ENCODE data around the gene CRHR2.

Gene CRHR2

DNA sequence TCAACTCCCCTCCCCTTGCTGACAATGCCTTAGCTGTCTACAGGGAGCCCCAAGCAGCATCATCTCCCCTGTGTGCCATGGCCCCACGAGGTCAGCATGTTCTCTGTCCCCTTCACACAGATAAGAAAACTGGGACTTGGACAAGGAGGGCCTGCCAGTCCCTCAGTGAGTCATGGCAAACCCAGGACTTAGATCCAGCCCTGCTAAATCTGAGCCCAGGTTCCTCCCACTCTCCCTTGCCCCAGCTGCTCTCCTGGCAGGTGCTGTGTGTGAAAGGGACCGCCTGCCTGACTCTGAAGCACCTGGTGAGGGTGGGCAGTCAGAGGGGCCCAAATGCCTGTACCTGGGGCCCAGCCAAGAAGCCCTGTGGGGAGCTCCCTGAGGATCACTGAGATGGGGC, 7.4 kb downstream of the CRHR2 start:
- DNase-seq, result no peak

DNA sequence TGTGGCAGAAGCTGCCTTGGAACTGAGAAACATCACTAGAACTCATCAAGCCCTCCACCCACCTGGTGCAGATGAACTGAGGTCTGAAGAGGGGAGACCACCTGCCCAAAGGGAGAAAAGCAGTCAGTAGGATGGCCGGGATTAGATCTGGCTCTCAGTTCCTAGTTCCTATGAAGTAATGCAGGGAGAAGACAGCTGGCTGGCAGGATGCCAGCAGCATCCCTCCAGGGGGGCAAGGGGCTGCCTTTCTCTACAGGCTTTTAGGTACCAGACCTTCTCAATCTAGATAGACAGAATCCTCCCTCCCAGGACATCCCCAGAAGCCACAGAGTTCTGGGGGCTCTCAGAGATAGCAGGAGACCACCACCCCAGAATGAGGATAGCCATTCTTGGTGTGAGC, 7.8 kb downstream of the CRHR2 start:
- no peak for DNase-seq

DNA sequence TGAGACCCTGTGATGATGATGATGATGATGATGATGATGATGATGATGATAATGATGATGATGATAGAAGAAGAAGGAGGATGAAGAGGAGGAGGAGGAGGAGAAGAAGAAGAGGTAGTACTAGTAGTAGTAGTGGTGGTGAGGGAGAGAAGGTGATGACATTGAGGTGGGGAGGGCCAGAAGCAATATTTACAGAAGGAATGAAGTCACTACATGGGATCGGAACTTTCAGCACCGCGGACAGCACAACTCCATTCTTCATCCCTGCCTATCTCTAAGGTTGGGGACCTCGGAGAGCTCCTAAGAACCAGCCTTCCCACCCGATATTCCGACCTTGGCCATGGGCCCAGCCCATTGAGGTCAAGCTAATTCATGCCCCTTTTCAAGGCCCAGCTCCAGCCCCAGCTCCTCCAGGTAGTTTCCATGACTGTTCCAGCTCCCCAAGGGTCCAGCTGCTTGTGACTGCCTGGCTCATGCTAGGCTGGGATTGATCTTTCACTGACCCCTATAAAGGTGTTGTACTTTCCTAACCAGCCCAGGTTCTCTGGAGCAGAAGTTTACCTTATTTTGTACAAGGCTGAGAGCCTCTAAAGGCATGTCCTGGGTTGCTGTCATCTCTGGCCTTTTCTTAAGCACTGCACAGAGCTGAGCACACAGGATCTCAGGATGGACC, 10.3 kb downstream of the CRHR2 start:
- no peak for DNase-seq

DNA sequence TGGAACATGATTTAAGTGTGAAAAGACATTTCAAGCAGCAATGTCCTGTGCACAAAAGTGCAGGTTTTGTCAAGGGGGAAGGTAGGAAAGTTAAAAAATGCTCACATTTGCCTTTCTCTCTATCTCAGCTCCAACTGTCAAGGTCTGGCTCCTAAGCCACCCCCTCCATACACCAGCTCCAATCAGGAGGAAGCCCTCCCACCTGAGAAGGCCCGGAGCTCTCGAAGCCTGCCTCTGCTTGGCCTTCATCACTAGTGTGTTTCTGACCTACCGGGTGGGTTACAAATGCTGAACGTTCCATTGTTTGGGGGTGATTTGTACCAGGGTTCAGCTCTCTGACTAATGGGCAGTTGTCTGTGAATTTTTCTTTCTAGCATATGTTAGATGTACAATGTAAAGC, 14.2 kb downstream of the CRHR2 start:
- DNase-seq, result no peak

DNA sequence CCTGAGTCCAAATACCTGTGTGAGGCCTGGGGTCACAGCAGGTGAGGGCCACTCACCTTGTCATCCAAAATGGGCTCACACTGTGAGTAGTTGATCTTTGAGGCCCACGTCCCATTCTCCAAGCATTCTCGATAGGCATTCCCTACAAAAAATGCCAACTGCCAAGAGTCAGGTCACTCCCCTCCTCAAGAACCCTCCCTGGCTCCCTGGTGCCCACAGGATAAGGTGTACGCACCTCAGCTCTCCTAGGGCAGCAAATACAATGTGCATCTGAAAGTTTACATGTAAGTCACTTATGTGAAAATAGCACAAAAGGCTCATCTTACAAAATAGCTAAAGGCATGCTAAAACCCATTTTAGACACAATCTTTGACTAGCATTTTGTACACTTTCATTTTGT, 15.1 kb downstream of the CRHR2 start:
- DNase-seq, result no peak

DNA sequence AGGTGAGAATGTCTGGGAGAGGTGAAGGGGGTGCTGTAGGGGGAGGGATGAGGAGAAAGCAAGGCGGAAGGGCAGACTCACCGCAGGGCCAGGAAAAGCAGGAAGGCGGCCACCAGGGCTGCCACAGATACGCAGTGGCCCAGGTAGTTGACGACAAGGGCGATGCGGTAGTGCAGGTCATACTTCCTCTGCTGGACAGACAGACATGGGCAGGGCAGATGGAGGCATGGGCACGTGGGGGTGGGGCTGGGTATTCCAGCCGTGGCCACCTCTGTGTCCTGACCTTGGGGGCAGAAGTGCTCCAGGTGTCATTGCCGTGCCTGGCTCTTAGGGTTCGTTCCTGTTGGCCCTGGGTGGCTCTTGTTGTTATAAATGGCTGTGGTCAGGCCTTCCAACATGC, 16.8 kb downstream of the CRHR2 start:
- DNase-seq, result no peak

DNA sequence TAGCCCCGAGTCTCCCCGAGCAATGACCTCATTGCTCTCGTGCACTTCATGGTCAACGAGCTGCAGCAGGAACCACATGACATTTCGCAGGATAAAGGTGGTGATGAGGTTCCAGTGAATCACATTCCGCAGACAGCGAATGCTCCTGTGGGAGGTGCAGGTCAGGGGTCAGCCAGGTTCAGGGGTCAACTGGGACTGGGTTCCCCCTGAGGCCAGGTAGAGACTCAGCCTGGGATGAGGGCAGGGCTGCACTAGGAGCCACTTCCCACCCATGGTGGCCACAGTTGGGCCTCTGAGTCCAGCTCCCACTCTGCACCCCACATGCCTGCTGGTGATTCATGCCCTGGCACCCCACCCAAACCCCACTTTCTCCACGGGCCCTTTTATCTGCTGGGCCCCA, 17.2 kb downstream of the CRHR2 start:
- DNase-seq, result no peak

DNA sequence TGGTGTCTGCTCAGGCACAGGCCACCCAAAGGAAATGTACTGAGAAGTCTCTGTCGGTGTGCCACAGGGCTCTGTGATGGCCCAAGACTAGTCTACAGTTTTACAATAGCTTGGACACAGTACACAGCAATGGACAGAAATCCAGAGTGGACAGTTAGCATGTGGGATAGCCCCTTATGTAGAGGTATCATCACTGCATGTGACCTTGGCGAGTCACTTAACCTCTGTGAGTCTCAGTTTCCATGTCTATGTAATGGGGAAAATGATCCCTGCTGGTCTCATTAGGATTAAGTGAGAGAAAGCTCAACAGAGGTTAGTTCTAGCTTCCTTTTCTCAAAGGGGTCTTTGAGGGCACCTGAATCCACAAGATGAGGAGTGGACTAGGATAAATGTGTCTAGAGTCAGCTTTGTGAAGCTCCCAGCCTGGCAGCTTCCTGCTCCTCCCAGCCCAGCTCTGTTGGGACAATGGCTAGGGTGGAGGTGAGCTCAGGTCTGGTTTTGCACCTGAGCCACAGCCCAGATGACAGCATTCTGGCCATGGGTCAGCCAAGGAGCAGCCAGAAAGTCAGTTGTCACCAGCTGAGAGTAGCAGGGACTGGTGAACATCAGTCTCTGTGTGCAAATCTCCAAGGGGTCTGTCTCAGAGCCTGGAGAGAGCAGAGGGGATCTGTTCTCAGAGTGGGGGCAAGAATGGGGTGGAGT, 17.9 kb downstream of the CRHR2 start:
- no peak for DNase-seq

DNA sequence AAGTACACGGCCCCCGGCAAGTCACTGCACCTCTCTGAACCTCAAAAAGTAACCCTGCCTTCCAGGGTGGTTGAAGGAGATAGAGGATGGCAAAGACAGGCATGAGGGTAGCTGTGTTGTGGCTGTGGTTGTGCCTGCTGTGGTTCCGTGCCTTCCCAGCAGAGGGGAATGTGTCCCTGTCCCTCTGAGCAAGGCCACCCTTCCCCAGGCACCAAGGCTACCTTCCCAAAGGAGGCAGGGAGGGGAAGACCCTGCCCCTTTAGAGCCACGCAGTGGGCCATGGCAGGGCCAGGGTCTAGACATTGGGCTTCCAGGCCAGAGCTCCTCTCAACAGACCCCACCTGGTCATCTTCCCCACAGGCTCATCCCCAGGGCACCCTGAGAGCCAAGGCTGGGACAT, 18.8 kb downstream of the CRHR2 start:
- no peak for DNase-seq

DNA sequence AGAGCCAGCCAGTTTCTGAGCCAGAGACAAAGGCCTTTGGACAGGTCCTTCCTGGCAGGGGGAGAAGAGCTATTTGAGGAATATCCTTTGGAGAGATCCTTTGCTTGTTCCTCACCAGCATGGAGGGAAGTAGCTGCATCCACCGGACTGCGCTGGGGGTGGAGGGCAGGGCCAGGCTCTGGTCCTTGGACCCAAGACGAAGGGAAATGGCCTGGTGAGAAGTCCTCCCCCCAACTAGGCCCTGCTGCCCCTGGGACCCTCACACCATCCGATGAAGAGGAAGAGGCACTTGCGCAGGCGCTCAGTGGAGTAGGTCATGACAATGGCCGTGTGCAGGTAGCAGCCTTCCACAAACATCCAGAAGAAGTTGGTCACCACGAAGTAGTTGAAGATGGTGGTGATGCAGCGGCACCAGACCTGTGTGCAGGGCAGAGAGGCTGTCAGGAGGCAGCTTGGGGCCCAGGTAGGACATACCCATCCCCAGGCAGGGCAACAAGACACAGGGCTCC, 19.8 kb downstream of the CRHR2 start:
- no peak for DNase-seq

DNA sequence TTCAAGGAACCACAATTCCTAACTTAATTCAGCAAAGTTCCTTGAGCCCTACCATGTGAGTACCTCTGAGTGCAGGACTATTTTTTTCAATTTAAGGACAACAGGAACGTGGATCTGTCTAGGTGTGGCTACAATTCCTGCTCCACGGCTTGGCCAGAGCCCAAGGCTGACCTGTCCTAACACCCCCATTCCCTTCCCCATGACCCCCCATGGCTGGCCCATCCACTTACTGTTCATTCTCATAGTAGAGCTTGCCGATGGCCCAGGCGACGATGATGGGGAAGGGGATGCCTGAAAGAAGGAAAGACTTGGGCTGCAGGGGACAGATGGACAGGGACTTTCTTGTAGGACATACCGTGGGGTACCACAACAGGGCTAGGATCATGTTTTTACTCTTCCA, 20.3 kb downstream of the CRHR2 start:
- no peak for DNase-seq

DNA sequence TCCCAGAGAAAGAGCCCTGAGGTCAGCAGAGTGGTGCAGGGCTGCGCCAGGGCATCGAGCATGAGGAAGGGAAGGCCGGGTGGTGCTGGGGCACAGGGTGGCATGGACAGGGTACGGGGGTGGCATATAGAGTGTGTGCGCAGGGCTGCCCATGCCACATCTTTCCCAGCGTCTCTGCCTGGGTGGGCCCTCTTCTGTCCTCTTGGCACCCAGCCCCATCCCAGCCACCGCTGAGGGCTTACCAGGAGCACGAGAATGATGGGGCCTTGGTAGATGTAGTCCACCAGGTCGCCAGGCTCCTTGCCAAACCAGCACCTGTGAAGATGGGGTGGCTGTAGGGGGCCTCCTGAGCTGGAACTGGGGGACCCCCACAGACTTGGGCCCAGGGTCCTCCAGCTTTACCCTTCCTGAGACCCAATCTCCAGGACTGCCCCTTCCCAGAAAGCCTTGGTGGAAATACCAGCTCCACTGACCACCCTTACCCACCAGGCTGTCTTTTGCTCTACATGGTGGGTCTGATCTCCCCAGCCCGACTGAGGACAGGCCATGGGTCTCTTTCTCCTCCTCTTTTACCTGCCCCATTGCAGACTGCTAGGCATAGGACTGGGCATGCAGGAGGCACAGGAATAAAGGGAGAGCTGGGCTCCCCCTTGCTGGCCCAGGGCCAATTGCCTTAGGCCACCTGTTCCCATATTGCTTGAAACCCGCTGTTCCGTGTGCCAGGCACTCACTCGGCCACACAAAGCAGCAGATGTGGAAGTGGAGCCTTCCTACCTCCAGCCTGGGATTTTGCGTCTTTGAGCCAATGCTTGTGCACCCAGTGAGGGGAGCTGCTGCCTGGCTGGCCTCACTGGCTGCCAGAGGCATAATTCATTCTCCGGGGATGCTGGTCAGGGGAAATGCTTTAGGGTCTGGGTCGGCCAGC, 21.7 kb downstream of the CRHR2 start:
- DNase-seq, result no peak

DNA sequence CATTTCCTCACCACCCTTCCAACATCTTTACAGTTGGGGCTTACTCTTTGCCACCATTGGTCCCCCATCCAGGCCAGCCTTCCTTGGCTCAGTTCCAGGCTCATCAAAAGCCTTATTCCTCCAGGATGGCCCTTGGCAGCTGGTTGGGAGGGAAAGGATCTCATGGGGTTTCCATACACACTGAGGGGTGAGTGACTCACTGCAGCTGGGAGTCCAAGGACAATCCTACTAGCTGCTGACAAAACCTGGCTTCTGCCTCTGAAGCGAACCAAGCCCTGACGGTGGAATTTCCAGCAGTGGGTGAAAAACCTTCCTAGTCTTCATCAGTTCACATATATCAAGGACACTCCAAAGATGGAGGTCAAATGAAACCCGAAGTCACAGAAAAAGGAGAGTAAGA, 22.9 kb downstream of the CRHR2 start:
- no peak for DNase-seq

DNA sequence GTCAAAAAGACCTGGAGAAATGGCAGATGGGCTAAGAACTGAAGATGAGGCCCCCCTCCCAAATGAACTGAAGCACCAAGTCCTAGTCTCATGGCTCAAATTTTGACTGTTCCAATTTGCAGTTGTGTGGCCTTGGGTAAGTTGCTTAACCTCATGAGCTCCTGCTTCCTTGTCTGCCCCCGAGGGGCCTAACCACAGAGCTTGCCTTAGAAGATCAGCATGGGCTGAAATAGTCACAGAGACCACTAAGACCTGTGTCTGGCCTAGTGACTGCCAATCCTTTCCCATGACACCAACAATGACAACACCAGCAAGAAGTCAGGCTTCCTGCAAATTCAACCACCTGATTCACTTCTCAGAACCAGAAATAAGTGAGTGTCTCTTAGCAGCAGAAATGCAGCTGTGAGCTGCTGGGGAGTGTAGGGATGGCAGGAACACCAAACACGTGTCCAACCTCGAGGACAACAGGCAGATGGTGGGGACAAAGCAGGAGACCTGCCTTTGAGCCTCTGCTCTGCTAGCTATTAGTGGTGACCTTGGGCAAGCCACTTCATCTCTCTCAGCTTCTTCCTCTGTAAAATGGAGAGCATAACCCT, 23.7 kb downstream of the CRHR2 start:
- no peak for DNase-seq

DNA sequence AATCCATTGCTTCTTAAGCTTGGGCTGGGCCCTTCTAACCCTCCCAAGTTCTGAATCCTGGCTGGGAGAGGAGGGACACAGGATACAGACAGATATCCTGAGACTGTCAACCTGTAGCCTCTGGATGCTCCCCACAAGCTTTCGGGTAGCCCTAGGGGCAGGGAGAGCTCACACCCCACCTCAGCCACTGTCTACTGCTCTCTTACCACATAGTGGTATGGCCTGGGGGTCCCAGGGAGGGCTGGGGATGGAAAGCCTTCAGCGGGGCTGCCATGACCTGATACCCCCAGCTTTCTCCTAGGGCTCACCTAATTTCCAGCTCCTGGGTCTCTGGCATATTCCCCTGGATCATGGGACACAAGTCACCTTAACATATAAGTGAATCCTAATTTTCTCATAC, 25.1 kb downstream of the CRHR2 start:
- no peak for DNase-seq

DNA sequence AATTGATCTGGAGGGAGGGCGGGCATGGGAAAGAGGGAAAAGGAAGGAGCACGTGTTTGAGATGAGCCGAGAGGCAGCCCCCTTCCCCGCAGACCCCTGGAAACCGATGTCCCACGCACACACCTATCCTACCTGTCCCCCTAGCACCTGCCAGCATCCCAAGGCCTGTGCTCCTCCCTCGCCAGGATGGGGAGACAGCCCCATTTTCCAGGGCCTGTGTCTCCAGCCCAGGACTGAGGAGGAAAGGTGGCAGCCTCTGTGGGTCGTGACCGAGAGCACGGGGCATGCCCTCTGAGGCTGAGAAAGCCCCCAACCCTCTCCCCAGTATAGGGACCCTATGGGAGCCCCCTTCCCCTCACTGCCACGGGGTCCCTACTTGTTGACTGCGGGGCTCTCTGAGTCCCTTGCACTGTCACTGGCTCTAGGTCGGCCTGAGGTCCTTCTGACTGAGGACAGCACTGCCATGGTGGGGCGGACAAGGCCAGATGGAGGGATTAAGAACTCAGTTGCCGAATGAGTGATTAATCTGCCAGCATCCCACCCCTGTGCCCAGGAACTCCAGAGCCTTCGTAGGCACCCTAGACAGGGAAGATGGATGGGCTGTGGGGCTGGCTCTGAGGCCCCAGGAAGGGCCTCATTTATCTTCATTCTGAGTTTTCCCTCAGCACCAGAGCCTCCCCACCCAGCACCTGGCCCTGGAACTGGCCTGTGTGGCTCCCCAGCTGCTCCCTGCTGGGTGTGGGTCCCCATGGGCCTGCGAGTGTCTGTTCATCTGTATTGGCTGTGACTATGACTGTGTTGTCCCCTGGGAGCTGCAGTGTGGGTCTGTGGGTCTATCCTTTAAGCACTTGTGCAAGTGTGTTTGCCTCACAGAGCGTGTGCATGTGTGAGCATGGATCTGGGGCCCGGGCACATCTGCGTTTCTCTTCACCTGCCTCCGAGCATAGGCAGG, 26.0 kb downstream of the CRHR2 start:
- no peak for DNase-seq

DNA sequence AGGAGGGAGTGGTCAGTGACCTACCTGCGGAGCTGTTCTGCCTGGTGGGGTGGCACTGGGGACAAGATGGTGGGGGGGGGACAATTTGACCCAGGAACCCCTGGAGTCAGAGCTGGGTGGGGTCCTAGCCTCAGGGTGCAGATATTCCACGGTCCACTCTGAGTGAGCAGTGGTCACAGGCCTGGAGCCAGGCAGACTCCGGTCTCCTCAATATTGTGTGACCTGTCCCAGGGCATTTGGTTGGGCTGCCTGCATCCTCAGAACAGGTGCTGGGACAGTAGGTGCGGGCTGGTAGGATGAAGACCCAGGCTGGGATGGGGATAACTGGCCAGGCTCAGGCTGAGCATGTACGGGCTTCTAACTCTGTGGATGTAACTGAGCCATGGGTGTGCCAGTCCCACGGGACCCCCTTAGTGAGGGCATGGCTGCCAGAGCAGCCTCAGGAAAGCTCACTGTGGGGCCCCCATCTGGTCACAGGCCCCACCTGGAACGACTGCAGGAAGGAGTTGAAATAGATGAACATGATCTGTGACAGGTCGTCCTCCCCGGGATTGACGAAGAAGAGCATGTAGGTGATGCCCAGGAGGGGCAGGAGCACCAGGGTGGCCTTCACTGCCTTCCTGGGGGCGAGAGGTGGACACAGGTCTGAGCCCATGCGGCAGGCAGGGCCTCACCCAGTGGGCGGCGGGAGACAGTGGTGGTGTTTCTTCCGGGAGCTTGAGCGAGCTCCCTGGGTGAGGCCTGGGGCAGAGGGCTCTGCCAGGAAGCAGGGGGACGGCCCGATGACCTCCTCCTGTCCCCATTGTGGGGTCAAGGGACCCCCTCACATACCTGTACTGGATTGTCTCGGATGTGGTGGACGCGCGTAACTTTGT, 26.9 kb downstream of the CRHR2 start:
- DNase-seq, result no peak

DNA sequence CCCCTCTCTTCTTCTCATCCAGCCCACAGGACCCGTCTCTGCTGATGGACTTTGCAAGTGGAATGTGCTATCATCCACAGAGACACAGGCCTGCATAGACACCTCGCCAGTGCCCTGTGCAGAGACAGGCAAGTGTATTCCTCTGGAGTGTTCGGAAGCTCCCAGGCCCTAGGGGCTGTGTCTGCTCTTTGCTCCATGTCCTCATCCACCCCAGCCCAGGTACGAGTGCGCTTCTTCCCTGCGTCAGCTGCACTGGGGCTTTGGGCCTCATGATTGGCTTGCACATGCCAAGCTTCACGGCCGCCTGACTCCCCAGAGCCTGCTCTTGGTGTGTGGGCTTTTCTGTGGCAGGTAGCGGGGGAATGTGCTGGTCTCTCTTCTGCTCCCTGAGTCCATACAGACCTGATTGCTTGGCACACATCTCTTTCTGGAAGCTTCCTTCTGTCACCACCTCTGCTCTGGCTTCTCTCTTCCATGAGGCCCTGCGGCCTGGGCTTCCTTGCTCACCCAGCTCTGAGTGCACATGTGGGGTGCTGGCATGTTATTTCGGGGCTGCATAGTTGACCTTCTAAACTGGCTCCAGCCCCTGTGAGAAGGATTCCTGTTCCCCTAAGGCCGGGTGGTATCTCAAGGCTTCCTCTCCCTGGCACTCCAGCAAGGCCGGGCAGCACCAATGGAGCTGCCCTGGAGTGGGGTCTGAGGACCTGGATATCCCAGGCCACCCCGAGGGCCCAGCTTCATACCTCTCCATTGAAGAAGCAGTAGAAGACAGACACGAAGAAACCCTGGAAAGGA, 27.8 kb downstream of the CRHR2 start:
- DNase-seq, result no peak

DNA sequence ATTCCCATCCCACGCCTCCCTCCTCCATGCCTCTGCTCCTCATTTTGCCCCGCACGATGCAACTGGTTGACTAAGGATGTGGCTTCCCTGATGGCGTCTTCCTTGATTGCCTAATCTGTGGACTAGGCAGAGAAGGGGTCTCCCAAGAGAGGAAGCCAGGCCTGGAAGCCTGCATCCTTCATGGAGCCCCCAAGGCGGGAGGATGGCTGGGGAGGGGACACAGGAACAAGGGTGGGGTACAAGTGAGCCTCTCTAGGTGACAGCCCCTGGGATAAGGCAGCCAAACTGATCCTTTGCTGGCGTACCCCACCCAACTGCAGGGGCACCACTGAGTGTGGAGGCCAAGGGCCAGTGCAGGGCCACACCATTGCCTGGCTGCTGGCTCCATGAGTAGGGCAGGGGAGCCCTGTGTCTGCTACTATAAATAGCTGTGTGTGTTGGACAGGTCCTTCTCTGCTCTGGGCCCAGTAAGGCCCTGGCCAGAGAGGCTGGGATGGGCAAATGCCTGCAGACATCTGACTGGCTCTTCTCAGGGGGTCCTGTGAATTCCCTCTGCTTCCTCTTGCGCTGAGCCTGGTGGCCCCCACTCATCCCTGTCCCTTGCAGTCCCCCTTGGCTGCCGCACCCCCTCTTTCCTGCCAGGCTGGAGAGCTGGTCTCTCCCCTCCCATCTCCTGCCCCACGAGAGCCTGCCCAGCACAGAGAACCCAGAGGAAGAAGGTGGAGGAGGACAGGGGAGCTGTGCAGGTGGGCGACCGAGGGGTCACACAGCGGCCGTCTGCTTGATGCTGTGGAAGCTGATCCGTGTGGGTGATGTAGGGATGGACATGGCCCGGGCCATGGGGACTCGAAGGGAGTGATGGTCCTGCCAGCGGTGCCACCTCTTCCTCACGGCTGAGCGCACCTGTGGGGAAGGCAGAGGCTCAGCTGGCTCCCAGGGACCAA, 29.3 kb downstream of the CRHR2 start:
- DNase-seq, result no peak
